Stromal cell of bone marrow (primary cell): Measurements from ENCODE around the gene SLC9C1.
"Not testable (repeated sequence)": the region's sequence is repeated elsewhere in the genome, so short reads cannot be mapped to it uniquely, and the experiment has no call there.

Experiments used
- DNase-seq: peaks from one replicate; pipeline ENCODE4 v3.0.0-alpha.2; 2012; ENCODE audit warnings: low read depth

Gene SLC9C1

DNA sequence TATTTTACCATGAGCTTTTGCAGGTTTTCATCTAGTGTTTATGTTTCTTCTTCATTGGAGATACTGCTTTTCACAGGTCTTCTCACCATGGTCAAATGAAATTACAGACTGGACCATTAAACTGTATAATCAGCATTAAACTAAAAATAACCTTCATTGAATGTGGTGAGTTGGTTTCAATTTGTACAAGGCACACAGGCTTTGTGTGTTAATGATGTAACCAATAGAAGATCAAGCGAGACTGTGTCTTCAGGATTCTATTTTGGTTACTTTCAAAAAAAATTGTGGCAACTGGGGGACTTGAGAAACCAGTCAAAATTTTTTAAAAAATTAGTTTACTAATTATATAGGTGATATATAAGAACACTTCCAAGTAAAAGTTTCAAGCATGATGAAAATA lies 106.7 kb downstream of the SLC9C1 start:
- DNase-seq, result no peak

DNA sequence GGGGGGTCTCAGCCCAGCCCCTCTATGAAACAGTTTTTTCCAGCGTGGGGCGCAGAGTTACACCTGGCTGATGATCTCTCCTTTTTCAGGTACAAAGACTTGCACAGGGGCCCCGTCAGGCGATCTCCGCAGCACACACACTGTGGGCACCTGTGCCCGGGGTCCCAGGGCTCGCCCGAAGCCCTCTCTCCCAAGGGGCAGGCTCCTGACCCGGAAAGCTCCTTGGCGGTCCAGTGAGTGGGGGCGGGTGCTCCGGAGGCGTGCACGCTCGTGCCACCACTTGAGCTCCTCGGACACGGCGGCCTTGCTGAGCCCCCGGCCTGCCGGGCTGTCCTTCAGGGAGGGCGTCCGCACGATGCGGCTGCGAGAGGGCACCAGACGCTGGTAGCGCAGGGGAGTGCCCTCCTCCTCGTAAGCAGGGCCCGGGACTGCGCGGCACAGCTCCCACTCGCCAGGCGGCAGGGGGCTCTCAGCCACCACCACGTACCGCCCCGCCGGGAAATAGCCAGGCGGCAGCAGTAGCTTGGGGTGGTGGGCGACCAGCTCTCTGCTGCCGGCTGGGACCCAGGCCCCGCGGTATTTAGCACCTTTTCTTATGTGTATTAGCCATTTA lies 108.5 kb downstream of the SLC9C1 start:
- DNase-seq, result not testable (repeated sequence)

DNA sequence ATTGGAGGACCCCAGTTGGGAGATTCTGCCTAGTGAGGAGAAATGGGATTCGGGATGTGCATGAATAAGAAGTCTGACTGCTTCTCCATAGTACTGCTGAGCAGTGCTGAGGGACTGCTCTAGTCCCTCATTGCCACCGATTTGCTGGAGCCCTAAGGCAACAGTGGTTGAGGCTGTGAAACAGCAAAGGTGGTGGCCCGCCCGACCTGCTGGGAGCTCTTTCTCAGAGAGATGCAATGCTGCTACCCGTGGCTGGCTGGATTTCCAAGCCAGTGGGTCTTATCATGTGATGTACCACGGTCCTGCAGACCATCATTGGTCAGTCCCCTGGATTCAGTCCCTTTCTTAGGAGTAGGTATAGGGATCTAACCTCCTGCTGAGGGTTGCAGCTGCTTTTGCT lies 118.4 kb downstream of the SLC9C1 start:
- DNase-seq, result no peak

DNA sequence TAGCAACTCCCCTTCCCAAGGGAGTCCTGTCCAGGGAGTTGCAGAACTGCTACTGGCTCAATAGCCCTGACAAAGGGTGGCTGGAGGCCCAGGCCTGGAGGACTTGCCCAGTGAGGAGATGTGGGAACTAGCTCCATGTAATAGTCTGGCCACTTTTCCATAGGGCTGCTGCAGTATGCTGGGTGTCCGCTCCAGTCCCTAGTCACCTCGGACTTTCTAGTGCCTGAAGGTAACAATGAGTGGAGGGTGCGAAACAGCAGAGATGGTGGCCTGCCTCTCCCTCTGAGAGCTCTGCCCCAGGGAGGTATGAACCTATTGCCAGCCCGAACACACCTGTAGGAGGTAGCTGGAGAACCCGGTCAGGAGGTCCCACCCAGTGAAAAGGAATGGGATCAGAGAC lies 119.0 kb downstream of the SLC9C1 start:
- DNase-seq, result no peak

DNA sequence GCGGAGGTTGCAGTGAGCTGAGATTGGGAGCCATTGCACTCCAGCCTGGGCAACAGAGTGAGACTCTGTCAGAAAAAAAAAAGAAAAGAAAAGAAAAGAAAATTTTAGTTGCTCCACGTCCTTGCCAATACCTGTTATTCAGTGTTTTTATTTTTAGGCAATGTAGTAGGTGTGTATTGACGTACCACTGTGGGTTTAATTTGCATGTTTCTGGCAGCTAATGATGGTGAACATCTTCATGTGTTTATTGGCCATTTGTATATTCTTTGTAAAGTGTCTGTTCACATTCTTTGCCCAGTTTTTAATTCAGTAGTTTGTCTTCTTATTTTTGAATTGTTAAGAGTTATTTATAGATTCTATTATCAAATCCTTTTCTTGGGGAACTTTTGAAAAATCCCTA lies 122.9 kb downstream of the SLC9C1 start:
- DNase-seq, result no peak

DNA sequence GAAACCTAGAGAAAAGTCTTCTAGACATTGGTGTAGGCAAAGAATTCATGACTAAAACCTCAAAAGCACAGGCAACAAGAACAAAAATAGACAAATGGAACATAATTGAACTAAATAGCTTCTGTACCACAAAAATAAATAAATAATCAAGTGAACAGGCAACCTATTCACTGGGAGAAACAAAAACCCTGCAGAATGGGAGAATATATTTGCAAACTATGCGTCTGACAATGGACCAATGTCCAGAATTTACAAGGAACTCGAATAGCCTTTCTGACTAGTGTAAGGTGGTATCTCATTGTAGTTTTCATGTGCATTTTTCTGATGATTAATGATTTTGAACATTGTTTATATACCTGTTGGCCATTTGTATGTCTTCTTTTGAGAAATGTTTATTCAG lies 124.0 kb downstream of the SLC9C1 start:
- no peak for DNase-seq

DNA sequence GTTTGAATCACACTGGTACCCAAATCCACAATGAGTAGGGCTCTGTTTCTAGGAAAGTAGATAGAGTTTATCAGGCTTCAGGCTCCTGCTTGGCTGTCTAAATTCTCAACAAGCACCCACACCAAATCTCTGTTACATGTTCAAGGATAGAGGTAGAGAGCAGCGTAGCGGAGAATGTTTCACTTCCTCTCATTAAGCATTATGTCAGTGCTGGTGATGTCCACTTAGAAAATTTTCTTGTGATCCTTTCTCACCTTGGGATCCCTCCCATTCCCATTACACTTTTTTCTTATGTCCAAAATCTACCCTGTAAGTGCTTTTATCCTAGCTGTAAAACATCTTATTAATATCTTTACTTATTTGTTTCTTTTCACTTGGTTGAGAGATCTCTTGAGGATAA lies 126.3 kb downstream of the SLC9C1 start:
- no peak for DNase-seq

DNA sequence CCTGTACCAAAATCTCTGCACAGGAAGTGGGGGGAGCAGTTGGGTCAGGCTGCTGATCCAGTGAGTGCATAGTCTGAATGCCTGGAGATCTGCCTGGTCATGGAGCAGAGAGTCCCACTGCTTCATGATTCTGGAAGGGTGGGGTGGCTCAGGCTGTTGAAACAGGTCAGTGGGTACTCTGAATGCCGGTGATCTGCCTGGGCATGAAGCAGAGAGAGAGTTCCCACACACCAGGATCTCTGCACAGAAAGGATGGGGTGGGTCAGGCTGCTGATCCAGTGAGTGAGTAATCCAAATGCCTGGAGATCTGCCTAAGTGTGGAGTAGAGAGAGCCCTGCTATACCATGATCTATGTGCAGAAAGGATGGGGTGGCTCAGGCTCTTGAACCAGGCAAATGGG lies 144.9 kb downstream of the SLC9C1 start:
- DNase-seq, result no peak

DNA sequence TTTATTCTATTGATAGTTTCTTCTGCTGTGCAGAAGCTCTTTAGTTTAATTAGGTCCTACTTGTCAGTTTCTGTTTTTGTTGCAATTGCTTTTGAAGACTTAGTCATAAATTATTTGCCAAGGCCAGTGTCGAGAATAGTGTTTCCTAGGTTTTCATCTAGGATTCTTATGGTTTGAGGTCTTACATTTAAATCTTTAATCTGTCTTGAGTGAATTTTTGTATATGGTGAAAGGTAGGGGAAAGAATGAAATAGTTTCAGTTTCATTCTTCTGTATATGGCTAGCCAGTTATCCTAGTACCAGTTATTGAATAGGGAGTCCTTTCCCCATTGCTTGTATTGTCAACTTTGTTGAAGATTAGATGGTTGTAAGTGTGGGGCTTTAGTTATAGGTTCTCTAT lies 150.3 kb downstream of the SLC9C1 start:
- no peak for DNase-seq

DNA sequence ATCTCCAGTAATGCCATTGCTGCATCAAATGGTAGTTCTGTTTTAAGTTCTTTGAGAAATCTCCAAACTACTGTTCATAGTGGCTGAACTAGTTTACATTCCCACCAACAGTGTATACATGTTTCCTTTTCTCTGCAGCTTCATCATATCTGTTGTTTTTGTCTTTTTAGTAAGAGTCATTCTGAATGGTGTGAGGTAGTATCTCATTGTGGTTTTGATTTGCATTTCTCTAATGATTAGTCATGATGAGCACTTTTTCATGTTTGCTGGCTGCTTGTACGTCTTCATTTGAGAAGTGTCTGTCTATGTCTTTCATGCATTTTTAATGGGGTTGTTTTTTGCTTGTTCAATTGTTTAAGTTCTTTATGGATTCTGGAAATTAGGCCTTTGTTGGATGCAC lies 150.8 kb downstream of the SLC9C1 start:
- no peak for DNase-seq

DNA sequence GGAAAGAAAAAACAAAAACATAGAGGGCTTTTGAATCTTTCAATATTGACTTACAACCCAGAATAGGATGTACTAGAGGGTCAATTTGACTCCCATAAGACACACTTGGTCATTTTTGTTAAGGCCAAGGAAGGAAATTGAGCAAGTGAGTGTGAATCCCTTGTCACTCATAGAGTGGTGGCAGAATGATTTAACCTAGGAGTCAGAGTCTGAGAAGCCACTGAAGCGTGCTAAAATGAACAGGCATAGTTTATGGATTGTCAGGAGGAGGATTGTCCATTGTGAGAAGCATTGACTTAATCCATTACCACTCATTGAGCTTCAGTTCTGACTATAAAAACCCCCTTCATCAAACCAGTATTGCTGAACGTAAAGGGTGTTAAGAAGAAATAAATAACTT lies 152.7 kb downstream of the SLC9C1 start:
- DNase-seq, result no peak

DNA sequence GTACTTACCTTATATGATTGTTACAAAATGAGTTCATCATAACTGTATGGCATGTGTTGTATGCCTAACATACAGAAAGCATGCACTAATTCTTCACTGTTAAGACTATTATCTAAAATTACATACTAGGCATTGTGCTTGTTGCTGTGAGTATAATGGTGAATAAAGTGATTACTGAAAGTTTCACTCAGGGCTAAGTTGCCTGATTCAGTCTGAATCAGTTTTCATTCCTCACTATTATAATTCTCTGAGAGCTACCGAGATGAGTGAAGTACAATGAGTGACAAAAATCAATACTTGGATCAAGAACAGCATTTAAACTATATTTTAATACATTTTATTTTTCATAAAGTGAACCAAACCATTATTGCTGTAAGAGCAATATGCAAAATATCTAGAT lies 153.4 kb downstream of the SLC9C1 start:
- no peak for DNase-seq

DNA sequence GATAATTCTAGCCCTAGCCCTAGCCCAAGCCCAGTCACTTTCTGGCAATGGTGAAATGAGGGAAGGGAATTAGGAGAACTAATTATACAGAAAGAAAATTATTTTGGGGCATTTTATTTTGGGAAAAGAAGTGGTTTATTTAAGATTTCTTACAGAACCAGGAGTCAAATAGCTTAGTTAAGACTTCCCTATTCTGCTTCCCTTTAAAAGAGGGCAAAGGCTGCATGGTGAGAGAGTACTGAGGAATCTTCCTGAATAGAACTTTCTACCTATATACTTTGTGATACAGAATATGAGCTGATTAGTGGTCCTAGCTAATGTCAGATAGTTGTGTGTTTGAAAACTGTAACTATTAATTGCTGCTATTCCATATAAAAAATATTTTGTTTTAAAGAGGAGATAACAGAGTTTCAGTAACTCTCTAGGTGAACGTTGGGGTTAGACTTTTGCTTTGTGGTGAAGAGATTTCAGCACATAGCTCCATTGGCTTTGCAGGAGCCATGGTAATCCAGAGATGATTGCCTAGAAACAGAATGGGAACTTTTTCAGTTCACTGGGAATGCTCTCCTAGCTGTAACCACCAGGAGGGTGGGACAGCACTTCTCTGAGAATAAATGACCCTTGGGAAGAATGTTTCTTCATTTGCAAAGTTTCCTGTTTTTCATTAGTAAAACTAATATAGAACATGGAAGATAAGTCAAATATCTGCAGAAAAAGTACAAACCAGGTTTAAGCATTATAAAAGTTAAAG lies 155.6 kb downstream of the SLC9C1 start:
- DNase-seq, result no peak

DNA sequence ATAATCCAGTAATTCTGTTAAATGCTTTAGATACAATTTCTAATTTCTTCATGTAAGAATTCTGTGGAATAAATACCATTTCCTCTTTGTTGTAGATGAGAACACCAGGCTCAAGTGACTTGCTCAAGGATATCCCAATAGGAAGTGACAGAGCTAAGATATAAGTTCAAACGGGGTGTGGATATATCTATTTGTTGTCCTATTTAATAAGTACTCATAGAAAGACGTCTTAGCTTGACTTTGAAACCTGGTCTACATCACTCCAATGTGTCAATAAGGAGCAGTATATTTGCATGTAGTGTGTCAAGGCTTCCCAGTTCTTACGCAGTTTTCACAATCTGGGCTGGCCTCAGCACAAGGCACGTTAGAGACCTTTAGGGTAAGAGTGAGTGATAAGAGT lies 156.2 kb downstream of the SLC9C1 start:
- no peak for DNase-seq

DNA sequence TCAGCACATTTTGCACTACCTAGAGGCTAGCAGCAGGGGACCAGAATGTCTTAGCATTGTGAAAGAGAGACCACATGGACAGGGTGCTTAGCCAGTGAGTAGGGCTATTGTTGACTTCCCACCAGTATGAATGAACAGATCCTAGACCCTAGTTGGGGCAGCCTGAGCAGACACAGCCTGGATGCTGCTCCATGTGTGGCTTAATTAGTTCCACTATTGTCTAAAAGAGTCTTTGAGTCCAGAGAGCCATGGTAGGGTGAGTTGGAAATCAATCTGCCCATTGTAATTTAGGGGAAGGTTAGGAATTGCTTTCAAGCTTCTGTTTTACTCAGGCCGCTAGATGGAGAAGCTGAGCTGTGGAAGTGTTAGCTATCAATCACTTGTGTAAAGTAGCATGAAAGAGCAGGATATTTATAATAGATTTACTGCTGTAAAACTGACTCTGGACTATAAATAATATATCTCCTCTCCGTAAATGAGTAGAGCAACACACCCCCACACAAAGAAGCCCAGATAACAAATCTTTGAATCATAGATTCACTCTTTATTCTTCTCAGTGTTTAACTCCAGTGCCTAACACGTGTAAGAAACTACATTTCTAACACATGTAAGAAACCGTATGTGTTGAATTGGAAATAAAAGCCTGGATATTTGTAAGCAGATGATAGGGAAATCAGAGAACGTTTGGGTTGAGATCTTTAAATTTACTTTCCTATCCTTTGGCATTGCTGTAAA lies 156.9 kb downstream of the SLC9C1 start:
- DNase-seq, result peak; percentile 17

DNA sequence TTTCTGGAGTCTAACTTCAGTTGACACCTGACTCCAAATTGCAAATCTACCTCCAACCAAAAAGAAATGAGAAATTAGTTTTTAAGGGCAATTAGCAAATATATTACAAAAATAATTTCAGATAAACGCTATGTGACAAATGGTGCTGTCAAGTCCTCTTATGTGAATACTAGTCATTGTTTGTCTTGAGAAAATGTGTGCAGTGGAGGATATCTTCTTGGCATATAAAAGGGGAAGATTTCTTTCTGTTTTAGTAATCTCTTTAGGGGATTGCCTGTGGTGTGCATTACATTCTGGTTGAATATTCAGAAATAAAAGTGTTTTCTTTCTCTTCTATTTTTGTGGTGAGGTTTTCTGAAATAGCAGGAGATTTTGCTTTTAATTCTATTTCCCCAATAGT lies 158.0 kb downstream of the SLC9C1 start:
- DNase-seq, result no peak

DNA sequence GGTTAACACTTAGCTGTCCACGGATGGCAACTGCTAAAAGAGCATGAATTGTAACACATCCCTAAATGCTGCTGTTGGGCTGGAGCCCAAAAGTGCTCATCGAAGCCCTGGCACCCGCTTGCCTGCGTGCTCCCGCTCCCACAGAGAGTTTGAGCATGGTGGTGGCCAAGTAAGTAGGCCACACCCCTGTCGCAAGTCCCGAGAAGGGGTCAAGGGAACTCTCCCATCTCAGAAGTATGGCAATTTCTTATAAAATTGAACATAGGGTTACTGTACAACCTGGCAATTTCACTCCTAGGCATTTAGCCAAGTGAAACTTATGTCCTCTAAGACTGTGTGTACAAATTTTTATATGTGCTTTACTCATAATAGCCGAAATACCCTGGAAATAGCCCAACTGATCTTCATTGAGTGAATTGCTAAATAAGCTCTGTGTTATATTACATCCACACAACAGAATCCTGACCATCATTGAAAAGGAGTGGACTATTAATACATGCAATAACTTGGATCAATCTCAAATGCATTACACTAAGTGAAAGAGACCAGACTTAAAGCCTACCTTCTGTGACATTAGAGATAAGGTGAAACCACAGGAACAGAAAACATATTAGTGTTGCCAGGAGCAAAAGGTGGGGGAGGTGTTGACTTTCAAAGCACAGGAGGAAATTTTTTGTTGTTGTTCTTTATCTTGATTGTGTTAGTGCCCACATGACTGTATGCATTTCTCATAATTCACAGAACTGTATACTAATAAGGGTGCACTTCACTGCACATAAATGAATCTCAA lies 159.5 kb downstream of the SLC9C1 start:
- DNase-seq, result no peak

DNA sequence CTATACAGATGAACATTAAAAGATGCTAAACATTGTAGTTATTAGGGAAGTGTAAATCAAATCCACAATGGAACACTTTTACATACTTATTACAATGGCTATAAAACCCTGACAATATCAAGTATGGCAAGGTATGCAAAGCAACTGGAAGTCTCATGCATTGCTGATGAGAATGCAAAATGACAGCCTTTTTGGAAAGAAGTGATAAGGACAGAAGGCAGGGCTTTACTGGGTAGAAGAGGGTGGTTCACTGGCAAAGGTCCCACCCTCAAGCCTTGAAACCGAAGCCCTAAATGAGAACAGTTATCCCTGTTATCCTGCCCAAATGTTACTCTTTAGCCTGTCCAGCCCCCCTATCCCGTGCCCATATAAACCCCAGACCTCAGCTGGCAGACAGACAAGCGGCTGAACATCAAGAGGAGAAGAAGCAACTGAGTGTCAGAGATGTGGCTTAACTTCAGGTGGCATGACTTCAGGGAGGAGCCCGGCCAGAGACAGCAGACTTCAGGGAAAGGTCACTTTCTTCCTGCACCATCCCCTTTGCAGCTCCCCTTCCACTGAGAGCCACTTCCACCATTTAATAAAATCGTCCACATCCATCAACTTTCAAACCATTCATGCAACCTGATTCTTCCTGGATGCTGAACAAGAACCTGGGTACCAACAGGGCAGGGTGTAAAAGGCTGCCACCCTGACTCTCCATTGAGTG lies 160.2 kb downstream of the SLC9C1 start:
- no peak for DNase-seq

DNA sequence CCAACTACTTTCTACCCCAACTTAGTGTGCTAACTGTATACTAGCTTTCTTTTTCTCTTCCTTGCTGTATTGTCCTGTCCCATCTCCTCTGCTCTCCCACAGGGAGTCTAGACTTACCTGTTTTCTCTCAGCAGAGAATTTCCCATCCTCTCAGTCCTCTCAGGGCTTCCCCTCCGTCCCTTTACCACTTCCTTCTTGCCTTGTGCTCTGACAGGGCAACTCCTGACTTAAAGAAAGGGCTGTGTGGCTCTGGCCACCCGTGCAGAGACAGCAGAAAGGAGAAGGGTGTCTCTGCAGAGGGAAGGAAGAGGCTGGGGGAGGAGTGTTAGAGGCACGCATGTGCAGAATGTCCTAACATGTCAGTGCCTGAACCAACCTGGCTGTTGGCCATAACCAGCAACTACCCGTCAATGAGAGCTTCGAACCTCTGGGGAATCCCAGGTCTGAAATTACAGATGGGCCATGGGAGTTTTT lies 161.0 kb downstream of the SLC9C1 start, which contains the start of gene GCSAM:
Gene GCSAM (minus strand): TSS at position 274 of the 474 bp plus-strand sequence. CDS start 128 bp downstream, at position 146.
- no peak for DNase-seq

DNA sequence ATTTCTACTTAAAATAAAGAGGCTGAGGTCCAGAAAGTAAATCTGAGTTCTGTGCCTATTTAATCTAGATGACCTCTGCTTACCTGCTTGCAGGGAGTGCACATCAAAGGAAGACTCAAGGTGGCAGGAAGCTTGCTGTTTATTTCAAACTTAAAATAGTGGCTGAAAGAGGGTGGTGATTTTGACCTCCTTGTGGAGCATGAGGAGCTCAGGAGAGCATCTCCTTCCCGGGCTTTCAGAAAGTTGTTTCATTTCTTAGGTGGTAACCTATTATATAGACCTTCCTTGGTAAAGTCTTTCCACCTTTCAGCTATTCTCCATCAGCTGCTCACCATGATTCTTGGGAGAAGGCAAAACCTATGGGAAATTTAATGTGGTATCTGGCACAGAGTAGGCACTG lies 161.5 kb downstream of the SLC9C1 start:
- DNase-seq, result no peak

DNA sequence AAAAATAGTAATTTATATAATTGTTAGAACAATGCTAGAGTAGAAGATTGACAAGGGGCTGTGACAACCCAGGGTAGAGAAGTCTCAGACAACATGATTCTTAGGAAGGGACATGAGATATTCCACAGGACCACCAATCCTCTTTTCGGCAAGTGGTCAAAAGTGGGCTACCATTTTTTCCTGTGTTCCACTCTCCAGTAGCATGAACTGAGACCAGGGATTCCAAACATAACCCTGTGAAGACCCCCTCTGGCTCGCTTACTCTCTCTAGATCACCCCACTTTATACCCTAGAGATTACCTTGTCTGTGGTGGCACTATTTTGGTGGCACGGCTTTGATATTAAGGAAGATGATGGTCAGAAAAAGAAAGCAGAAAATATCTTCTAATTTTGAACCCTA lies 161.9 kb downstream of the SLC9C1 start:
- no peak for DNase-seq

DNA sequence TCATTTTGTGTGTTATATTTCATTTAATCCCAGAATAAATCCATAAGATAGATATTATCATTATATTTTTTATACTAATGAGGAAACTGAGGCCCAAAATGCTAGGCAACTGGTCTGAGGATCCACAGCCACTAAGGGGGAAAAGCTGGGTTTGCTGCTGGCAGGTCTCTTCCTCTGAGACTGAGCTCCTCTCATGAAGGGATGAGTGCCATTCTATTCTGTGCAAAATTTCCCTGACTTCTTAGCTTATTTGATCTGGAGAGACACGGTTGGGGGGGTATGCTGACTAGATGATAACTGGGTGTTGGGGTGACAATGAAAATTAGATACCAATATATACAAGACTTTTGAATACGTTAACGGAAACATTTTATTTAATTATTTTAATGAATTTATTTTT lies 162.9 kb downstream of the SLC9C1 start:
- no peak for DNase-seq
